ENCODE measurements around the gene ARHGDIG. TPM values are rescaled to one million over a fixed set of nuclear protein-coding genes. Genes with fewer than 3 reads are reported as not detected.

The ARHGDIG gene
- total and polyA plus RNA-seq, 5 donors from 2014 or later: not detected

GRCh38 chr16:297832-298231 lies 17.4 kb downstream of the ARHGDIG start:
- no peak overlapping the region for H3K27ac ChIP-seq (ENCODE audit: insufficient read depth, low read length, poor library complexity, severe bottlenecking)
- no peaks in the 10 kb centered on the region for H3K27me3 ChIP-seq (ENCODE audit: control insufficient read depth, insufficient read depth, low read length)
- Mint-ChIP-seq H3K4me1 (no peaks in the 10 kb centered on the region), H3K27me3 (no peaks in the 10 kb centered on the region), H3K4me3 (no peak overlapping the region), H3K9me3 (peaks cover 0 to 2% (median 0%) of the 10 kb centered on the region in 7 donors), H3K27ac (no peak overlapping the region), H3K36me3 (peaks cover under 1% of the 10 kb centered on the region)
- no peaks in the 10 kb centered on the region for H3K9me3 ChIP-seq (ENCODE audit: control insufficient read depth in 2 of 2, low read length in 2 of 2)
- ATAC-seq (ENCODE audit: low read depth in 2 of 2) (no peak), DNase-seq (no peak)
- H3K4me3 ChIP-seq (ENCODE audit: low read depth, low read length): no peak overlapping the region
- H3K36me3 ChIP-seq (ENCODE audit: control insufficient read depth, insufficient read depth, low read length): peaks cover 22% of the 10 kb centered on the region
- H3K4me1 ChIP-seq (ENCODE audit: control insufficient read depth, insufficient read depth, low read length, poor library complexity, severe bottlenecking): no peaks in the 10 kb centered on the region

- peaks cover 23% of the 10 kb centered on the region for H3K36me3 ChIP-seq (ENCODE audit: control insufficient read depth, insufficient read depth, low read length)
- Mint-ChIP-seq H3K36me3 (peaks cover 5% of the 10 kb centered on the region), H3K27ac (peak overlapping the region in 1 of 3 donors; percentile 18), H3K27me3 (no peaks in the 10 kb centered on the region), H3K9me3 (no peaks in the 10 kb centered on the region), H3K4me1 (peaks cover 0 to 3% (median 0%) of the 10 kb centered on the region in 4 donors), H3K4me3 (no peak overlapping the region)
- H3K4me1 ChIP-seq (ENCODE audit: control insufficient read depth, insufficient read depth, low read length, poor library complexity, severe bottlenecking): no peaks in the 10 kb centered on the region
- no peak overlapping the region for H3K4me3 ChIP-seq (ENCODE audit: low read depth, low read length)
- no peaks in the 10 kb centered on the region for H3K9me3 ChIP-seq (ENCODE audit: control insufficient read depth in 2 of 2, low read length in 2 of 2)
- H3K27ac ChIP-seq (ENCODE audit: insufficient read depth, low read length, poor library complexity, severe bottlenecking): no peak overlapping the region
- no peak for DNase-seq
- H3K27me3 ChIP-seq (ENCODE audit: control insufficient read depth, insufficient read depth, low read length): no peaks in the 10 kb centered on the region
- ATAC-seq (ENCODE audit: low read depth in 2 of 2): no peak
Measured at GRCh38 chr16:301235-301634, 20.8 kb downstream of the ARHGDIG start.

- Histone ChIP-seq H3K36me3 (ENCODE audit: control insufficient read depth, insufficient read depth, low read length) (peaks cover 24% of the 10 kb centered on the region), H3K27me3 (ENCODE audit: control insufficient read depth, insufficient read depth, low read length) (no peaks in the 10 kb centered on the region), H3K4me1 (ENCODE audit: control insufficient read depth, insufficient read depth, low read length, poor library complexity, severe bottlenecking) (no peaks in the 10 kb centered on the region), H3K27ac (ENCODE audit: insufficient read depth, low read length, poor library complexity, severe bottlenecking) (no peak overlapping the region), H3K9me3 (ENCODE audit: control insufficient read depth in 2 of 2, low read length in 2 of 2) (no peaks in the 10 kb centered on the region), H3K4me3 (ENCODE audit: low read depth, low read length) (no peak overlapping the region)
- Mint-ChIP-seq H3K9me3 (no peaks in the 10 kb centered on the region), H3K27me3 (no peaks in the 10 kb centered on the region), H3K4me1 (peaks cover 0 to 3% (median 0%) of the 10 kb centered on the region in 4 donors), H3K36me3 (peaks cover 8% of the 10 kb centered on the region), H3K27ac (no peak overlapping the region), H3K4me3 (no peak overlapping the region)
- DNase-seq (no peak), ATAC-seq (ENCODE audit: low read depth in 2 of 2) (no peak)
Measured at GRCh38 chr16:301950-302349, 21.6 kb downstream of the ARHGDIG start.

- no peak overlapping the region for H3K4me3 Mint-ChIP-seq
- Histone ChIP-seq H3K9me3 (ENCODE audit: control insufficient read depth in 2 of 2, low read length in 2 of 2) (no peaks in the 10 kb centered on the region), H3K4me1 (ENCODE audit: control insufficient read depth, insufficient read depth, low read length, poor library complexity, severe bottlenecking) (no peaks in the 10 kb centered on the region), H3K27ac (ENCODE audit: insufficient read depth, low read length, poor library complexity, severe bottlenecking) (no peak overlapping the region), H3K4me3 (ENCODE audit: low read depth, low read length) (no peak overlapping the region), H3K27me3 (ENCODE audit: control insufficient read depth, insufficient read depth, low read length) (no peaks in the 10 kb centered on the region), H3K36me3 (ENCODE audit: control insufficient read depth, insufficient read depth, low read length) (peaks cover 33% of the 10 kb centered on the region)
- peak in 1 of 2 donors; percentile 46 for ATAC-seq (ENCODE audit: low read depth in 2 of 2)
- no peaks in the 10 kb centered on the region for H3K27me3 Mint-ChIP-seq
- peaks cover 0 to 3% (median 0%) of the 10 kb centered on the region in 4 donors for H3K4me1 Mint-ChIP-seq
- H3K27ac Mint-ChIP-seq: no peak overlapping the region
- H3K36me3 Mint-ChIP-seq: peaks cover 8% of the 10 kb centered on the region
- DNase-seq: no peak
- no peaks in the 10 kb centered on the region for H3K9me3 Mint-ChIP-seq
Measured at GRCh38 chr16:303760-304505, 23.5 kb downstream of the ARHGDIG start.

GRCh38 chr16:305916-306626 lies 25.7 kb downstream of the ARHGDIG start:
- H3K36me3 ChIP-seq (ENCODE audit: control insufficient read depth, insufficient read depth, low read length): peaks cover 38% of the 10 kb centered on the region
- no peak overlapping the region for H3K4me3 ChIP-seq (ENCODE audit: low read depth, low read length)
- peaks cover 4% of the 10 kb centered on the region for H3K4me1 ChIP-seq (ENCODE audit: control insufficient read depth, insufficient read depth, low read length, poor library complexity, severe bottlenecking)
- Mint-ChIP-seq H3K4me3 (no peak overlapping the region), H3K27ac (peak overlapping the region in 1 of 3 donors; percentile 28), H3K36me3 (peaks cover 12% of the 10 kb centered on the region), H3K9me3 (no peaks in the 10 kb centered on the region), H3K27me3 (no peaks in the 10 kb centered on the region), H3K4me1 (peaks cover 0 to 8% (median 3%) of the 10 kb centered on the region in 4 donors)
- H3K27me3 ChIP-seq (ENCODE audit: control insufficient read depth, insufficient read depth, low read length): no peaks in the 10 kb centered on the region
- ATAC-seq (ENCODE audit: low read depth in 2 of 2) (no peak), DNase-seq (no peak)
- no peak overlapping the region for H3K27ac ChIP-seq (ENCODE audit: insufficient read depth, low read length, poor library complexity, severe bottlenecking)
- H3K9me3 ChIP-seq (ENCODE audit: control insufficient read depth in 2 of 2, low read length in 2 of 2): no peaks in the 10 kb centered on the region

- Histone ChIP-seq H3K9me3 (ENCODE audit: control insufficient read depth in 2 of 2, low read length in 2 of 2) (no peaks in the 10 kb centered on the region), H3K27me3 (ENCODE audit: control insufficient read depth, insufficient read depth, low read length) (no peaks in the 10 kb centered on the region), H3K36me3 (ENCODE audit: control insufficient read depth, insufficient read depth, low read length) (peaks cover 37% of the 10 kb centered on the region), H3K4me3 (ENCODE audit: low read depth, low read length) (no peak overlapping the region), H3K27ac (ENCODE audit: insufficient read depth, low read length, poor library complexity, severe bottlenecking) (no peak overlapping the region), H3K4me1 (ENCODE audit: control insufficient read depth, insufficient read depth, low read length, poor library complexity, severe bottlenecking) (peaks cover 4% of the 10 kb centered on the region)
- DNase-seq: no peak
- Mint-ChIP-seq H3K27ac (no peak overlapping the region), H3K4me1 (peaks cover 0 to 8% (median 3%) of the 10 kb centered on the region in 4 donors), H3K9me3 (no peaks in the 10 kb centered on the region), H3K4me3 (no peak overlapping the region), H3K27me3 (no peaks in the 10 kb centered on the region), H3K36me3 (peaks cover 12% of the 10 kb centered on the region)
- ATAC-seq (ENCODE audit: low read depth in 2 of 2): no peak
Measured at GRCh38 chr16:306911-307370, 26.6 kb downstream of the ARHGDIG start.

GRCh38 chr16:307691-308312 lies 27.4 kb downstream of the ARHGDIG start:
- no peak overlapping the region for H3K27ac Mint-ChIP-seq
- H3K9me3 ChIP-seq (ENCODE audit: control insufficient read depth in 2 of 2, low read length in 2 of 2): no peaks in the 10 kb centered on the region
- no peak overlapping the region for H3K4me3 Mint-ChIP-seq
- peaks cover 12% of the 10 kb centered on the region for H3K36me3 Mint-ChIP-seq
- H3K4me3 ChIP-seq (ENCODE audit: low read depth, low read length): no peak overlapping the region
- peaks cover 0 to 8% (median 3%) of the 10 kb centered on the region in 4 donors for H3K4me1 Mint-ChIP-seq
- H3K4me1 ChIP-seq (ENCODE audit: control insufficient read depth, insufficient read depth, low read length, poor library complexity, severe bottlenecking): peaks cover 4% of the 10 kb centered on the region
- H3K27me3 ChIP-seq (ENCODE audit: control insufficient read depth, insufficient read depth, low read length): no peaks in the 10 kb centered on the region
- ATAC-seq (ENCODE audit: low read depth in 2 of 2): no peak
- H3K9me3 Mint-ChIP-seq: no peaks in the 10 kb centered on the region
- no peak overlapping the region for H3K27ac ChIP-seq (ENCODE audit: insufficient read depth, low read length, poor library complexity, severe bottlenecking)
- H3K36me3 ChIP-seq (ENCODE audit: control insufficient read depth, insufficient read depth, low read length): peaks cover 37% of the 10 kb centered on the region
- DNase-seq: no peak
- H3K27me3 Mint-ChIP-seq: no peaks in the 10 kb centered on the region

All from CD4-positive, CD25-positive, alpha-beta regulatory T cell (primary cell).